ENCODE results near the gene LEP. TPM values are rescaled to one million over a fixed set of nuclear protein-coding genes. Genes with fewer than 3 reads are reported as not detected.

Gene LEP
- not detected in 5 replicates for total RNA-seq (2022; extraction: Qiagen RNA extraction)

GRCh38 chr7:128240696-128241386 is at the start of gene LEP:
TSS of gene LEP (plus strand) at chr7:128241278. CDS start at chr7:128252019, 10,741 bp downstream.

Other genes starting within 250 kb of the LEP start
- gene LRRC4, start 209.8 kb upstream of the LEP start, total RNA-seq (2022; extraction: Qiagen RNA extraction) = not detected in 5 replicates
- gene RBM28, start 102.6 kb downstream of the LEP start, total RNA-seq (2022; extraction: Qiagen RNA extraction) = 49.9 to 57.3 TPM (median 55.4 TPM) in 5 replicates
- gene PRRT4, start 120.4 kb downstream of the LEP start, total RNA-seq (2022; extraction: Qiagen RNA extraction) = 0.37 to 0.42 TPM (median 0.40 TPM) in 4 of 5 replicates, not detected in the other
- gene IMPDH1, start 168.7 kb downstream of the LEP start, total RNA-seq (2022; extraction: Qiagen RNA extraction) = 103 to 134 TPM (median 125 TPM) in 5 replicates
- gene HILPDA, start 214.6 kb downstream of the LEP start, total RNA-seq (2022; extraction: Qiagen RNA extraction) = 23.1 to 28.0 TPM (median 24.4 TPM) in 5 replicates
- gene METTL2B, start 235.5 kb downstream of the LEP start, total RNA-seq (2022; extraction: Qiagen RNA extraction) = 22.2 to 24.1 TPM (median 23.0 TPM) in 5 replicates